HG03159 (cell line): ENCODE data around the gene ST8SIA3.

Experiments used
- ATAC-seq: cut with Tn5 transposase; IDR thresholded peaks from one replicate; pipeline ENCODE4 v1.9.1; 2021; ENCODE audit warnings: mild to moderate bottlenecking, moderate library complexity; ENCODE audit not compliant: unreplicated experiment

Gene ST8SIA3, protein sequence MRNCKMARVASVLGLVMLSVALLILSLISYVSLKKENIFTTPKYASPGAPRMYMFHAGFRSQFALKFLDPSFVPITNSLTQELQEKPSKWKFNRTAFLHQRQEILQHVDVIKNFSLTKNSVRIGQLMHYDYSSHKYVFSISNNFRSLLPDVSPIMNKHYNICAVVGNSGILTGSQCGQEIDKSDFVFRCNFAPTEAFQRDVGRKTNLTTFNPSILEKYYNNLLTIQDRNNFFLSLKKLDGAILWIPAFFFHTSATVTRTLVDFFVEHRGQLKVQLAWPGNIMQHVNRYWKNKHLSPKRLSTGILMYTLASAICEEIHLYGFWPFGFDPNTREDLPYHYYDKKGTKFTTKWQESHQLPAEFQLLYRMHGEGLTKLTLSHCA

GRCh38 chr18:57352271-57352701, at the start of gene ST8SIA3:
Gene ST8SIA3 (plus strand): TSS chr18:57352557. CDS start chr18:57352847, 290 bp downstream.
- ATAC-seq, result no peak

DNA sequence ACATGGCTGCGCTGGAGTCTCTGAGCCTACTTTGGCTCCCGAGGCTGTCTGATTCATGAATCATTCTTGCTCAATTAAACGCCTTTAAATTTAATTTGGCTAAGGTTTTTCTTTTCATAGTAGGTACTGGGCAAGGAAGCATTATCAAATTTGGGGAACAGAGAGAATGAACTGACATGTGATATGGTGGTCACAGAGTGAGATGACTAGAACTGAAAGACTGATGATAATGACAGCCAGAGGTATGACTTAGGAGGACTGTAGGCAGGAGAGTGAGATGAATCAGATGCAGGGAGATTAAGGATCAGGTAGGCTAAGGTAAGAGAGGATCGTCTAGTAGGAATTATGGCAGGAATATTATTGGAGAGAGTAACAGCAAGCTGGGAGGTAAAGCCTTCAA, 40.9 kb upstream of the ST8SIA3 start:
- ATAC-seq, result no peak

GRCh38 chr18:57312346-57313144, 39.8 kb upstream of the ST8SIA3 start:
- ATAC-seq, result no peak

DNA sequence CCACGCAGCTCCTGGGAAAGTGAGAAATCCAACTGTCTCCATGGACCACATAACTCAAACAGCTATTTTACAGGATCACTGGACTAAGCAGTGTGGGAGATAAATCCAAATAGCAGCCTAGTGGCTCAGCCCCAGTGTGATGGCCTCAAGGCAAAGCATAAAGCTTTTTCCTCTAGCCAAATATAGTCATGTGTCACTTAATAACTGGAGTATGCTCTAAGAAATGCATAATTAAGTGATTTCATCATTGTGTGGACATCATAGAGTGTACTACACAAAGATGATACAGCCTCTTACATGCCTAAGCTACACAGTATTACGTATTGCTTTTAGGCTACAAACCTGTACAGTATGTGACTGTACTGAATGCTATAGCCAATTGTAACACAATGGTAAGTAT, 31.8 kb upstream of the ST8SIA3 start:
- ATAC-seq, result no peak

- no peak for ATAC-seq
Observed at GRCh38 chr18:57325491-57326166, 26.7 kb upstream of the ST8SIA3 start.

DNA sequence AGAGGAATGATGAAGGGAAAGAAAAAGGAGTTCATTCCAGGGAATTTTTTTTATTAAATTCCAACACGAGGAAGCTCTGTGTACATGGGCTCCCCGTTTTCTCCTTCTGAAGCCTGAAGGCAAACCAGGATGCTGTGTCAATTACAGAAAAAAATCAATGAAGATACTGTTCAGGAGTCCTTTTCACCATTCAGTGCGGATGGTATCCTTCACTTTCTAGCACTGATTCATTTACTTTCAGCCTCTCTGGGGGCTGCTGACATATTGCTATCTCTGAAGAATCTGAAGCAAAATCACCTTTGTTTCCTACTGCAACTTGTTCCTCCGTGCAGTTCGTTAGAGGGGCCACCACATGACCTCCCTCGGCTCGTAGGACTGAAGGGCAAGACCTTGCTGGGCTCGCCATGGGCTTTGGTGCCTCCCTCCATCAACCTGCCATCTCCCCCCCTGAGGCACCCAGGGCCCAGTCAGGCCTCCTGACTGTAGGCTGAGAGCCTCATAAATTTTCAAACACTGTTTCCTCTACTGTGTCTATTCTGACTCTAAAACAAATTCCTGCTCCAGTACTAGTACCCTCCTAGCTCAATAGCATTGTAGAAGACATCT, 25.5 kb upstream of the ST8SIA3 start:
- no peak for ATAC-seq

DNA sequence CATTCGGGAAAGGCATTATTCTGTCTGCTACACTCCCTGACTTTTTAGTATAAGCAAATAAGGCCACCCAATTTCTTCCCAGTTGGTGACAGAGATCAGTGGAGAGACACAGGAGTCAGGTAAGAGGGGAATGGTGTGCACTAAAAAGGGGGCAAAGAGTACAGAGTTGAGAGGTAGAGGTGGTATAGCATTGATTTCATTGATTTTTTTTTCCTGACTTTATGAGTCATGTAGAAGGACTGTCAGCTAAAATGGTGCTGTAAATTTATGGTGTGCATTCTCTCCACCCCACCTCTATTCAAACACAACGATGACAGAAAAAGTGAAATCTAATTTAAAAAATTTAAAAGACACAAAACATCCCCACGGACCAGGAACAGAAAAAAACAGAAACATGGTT, 23.7 kb upstream of the ST8SIA3 start:
- no peak for ATAC-seq

- ATAC-seq, result no peak
Observed at GRCh38 chr18:57329856-57330255, 22.5 kb upstream of the ST8SIA3 start.

GRCh38 chr18:57331718-57332117, 20.6 kb upstream of the ST8SIA3 start:
- ATAC-seq, result no peak

GRCh38 chr18:57333940-57334339, 18.4 kb upstream of the ST8SIA3 start:
- ATAC-seq, result no peak

DNA sequence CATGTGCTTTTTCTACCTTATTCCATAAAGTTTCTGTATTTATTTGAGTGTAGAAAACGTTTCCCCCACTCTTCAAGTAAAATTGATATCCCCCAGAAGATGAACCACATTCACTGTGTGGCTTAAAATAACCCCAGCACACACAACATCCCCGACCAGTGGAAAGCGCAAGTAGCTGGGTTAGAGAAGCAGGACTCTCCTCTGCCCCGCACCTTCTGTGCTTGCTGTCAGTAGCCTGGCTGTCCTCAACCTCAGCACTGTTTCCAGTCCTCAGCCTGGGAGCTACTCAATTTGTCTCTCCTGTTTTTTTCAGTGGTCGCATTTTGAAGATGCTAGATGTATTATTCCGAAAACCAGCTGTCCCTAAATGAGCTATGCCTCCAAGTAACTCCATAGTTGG, 18.0 kb upstream of the ST8SIA3 start:
- no peak for ATAC-seq

DNA sequence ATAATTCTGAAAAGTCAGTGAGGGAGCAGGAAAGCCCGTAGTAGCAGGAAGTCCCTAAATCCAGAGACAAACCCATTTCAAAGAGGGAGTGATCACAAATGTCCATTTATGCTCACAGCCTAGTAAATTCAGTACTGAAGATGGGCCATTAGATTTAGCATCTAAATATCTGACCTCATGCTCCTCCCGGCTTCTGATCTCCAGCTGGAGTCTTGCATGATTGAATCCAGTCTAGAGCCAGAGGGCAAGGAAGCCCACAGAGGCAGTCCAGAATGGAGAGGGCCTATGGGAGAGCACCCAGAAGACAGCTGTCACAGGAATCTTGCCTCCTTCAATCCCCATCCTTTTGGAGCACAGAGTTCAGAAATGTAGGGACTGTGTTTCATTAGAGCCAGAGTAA, 16.0 kb upstream of the ST8SIA3 start:
- ATAC-seq, result no peak

- no peak for ATAC-seq
Observed at GRCh38 chr18:57337890-57338289, 14.5 kb upstream of the ST8SIA3 start.

- ATAC-seq, result no peak
Observed at GRCh38 chr18:57343833-57344232, 8.5 kb upstream of the ST8SIA3 start.

DNA sequence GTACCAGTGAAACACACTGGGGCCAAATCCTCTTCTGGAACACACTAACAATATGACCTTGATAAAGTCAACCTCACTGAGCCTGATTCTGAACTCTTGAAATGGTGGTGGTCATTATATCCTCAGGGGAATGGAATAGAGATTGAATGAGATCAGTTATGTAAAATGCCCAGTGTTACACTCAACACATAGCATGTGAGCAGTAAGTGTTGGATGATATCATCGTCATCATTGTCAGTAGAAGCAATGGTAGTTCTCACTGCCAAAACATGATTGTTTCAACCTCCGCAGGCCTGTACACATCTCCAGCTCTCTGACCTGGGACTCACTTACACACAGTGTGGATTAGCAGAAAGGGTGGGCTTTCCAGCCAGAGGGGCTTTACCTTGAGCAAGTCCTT, 5.5 kb upstream of the ST8SIA3 start:
- ATAC-seq, result no peak

DNA sequence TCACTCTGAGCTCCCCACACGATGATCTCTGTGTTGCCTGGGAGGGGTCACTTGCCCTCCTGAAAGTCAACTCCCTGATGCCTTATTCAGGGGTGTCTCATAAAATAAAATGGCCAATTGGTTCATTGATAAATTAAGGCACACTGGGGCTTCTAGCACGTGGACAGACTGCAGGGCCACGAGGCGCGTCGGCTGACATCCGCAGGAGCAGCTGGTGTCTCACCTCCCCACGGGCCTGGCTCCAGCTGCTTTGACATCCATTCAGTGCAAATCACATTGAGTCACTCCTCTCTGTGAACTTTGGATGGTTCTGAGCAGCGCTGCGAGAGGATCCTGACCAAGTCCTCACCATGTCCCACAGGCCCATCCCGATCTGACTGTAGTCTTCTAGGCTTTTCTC, 4.6 kb upstream of the ST8SIA3 start:
- no peak for ATAC-seq

DNA sequence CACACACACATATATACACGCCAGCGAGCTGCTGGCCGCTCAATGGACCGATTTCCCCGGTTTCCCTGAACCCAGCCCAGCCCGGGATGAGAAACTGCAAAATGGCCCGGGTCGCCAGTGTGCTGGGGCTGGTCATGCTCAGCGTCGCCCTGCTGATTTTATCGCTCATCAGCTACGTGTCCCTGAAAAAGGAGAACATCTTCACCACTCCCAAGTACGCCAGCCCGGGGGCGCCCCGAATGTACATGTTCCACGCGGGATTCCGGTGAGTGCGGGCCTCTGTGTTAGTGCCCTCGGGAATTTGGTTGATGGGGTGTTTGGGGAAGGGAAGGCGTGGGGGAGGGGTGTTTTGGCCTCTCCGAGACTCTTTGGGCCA, 392 bp downstream of the ST8SIA3 start:
- ATAC-seq, result no peak

- no peak for ATAC-seq
Observed at GRCh38 chr18:57353137-57353939, 981 bp downstream of the ST8SIA3 start.

GRCh38 chr18:57353940-57354461, 1.6 kb downstream of the ST8SIA3 start:
- ATAC-seq, result no peak

- ATAC-seq, result no peak
Observed at GRCh38 chr18:57359433-57359832, 7.1 kb downstream of the ST8SIA3 start.
